ENCODE results near the gene GMDS. TPM values are rescaled to one million over a fixed set of nuclear protein-coding genes. Genes with fewer than 3 reads are reported as not detected.

The GMDS gene
- total and polyA plus RNA-seq, 2 of the 13 experiments (the other 11 are each of a cell fraction or from before 2014, with no cell fraction given): 64.4 to 112 TPM

DNA sequence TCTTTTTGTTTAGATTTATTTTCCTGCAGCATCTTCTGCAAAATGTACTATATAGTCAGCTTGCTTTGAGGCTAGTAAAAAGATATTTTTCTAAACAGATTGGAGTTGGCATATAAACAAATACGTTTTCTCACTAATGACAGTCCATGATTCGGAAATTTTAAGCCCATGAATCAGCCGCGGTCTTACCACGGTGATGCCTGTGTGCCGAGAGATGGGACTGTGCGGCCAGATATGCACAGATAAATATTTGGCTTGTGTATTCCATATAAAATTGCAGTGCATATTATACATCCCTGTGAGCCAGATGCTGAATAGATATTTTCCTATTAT lies 632.5 kb downstream of the GMDS start:
- no peaks in the 10 kb centered on the region for H3K79me2 ChIP-seq (ENCODE audit: insufficient read depth, low read length)
- peaks cover 4% of the 10 kb centered on the region; the same call in 1 of the 2 replicates for H4K20me1 ChIP-seq (ENCODE audit: insufficient read depth, low read length)
- ATAC-seq (no peak), FAIRE-seq (no peak), DNase-seq (ENCODE audit: low spot score) (no peak)
- POLR2A ChIA-PET: no interaction called here
- H3K9ac ChIP-seq (ENCODE audit: insufficient read depth, low read depth, low read length): no peak overlapping the region
- H3K9me3 ChIP-seq (ENCODE audit: low read length): no peaks in the 10 kb centered on the region
- TF ChIP-seq, protein P1, sequence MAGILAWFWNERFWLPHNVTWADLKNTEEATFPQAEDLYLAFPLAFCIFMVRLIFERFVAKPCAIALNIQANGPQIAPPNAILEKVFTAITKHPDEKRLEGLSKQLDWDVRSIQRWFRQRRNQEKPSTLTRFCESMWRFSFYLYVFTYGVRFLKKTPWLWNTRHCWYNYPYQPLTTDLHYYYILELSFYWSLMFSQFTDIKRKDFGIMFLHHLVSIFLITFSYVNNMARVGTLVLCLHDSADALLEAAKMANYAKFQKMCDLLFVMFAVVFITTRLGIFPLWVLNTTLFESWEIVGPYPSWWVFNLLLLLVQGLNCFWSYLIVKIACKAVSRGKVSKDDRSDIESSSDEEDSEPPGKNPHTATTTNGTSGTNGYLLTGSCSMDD (CRISPR knock-in tag; IDR thresholded peaks at IDR 0.05): no peak
- TF ChIP-seq ZNF20 (CRISPR knock-in tag; IDR thresholded peaks at IDR 0.05): no peak
- TF ChIP-seq, protein P2, sequence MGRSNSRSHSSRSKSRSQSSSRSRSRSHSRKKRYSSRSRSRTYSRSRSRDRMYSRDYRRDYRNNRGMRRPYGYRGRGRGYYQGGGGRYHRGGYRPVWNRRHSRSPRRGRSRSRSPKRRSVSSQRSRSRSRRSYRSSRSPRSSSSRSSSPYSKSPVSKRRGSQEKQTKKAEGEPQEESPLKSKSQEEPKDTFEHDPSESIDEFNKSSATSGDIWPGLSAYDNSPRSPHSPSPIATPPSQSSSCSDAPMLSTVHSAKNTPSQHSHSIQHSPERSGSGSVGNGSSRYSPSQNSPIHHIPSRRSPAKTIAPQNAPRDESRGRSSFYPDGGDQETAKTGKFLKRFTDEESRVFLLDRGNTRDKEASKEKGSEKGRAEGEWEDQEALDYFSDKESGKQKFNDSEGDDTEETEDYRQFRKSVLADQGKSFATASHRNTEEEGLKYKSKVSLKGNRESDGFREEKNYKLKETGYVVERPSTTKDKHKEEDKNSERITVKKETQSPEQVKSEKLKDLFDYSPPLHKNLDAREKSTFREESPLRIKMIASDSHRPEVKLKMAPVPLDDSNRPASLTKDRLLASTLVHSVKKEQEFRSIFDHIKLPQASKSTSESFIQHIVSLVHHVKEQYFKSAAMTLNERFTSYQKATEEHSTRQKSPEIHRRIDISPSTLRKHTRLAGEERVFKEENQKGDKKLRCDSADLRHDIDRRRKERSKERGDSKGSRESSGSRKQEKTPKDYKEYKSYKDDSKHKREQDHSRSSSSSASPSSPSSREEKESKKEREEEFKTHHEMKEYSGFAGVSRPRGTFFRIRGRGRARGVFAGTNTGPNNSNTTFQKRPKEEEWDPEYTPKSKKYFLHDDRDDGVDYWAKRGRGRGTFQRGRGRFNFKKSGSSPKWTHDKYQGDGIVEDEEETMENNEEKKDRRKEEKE (IDR thresholded peaks at IDR 0.05): no peak
- TF ChIP-seq POLR2G (IDR thresholded peaks at IDR 0.05; ENCODE audit: low read depth, low read length): no peak
- TF ChIP-seq ZNF878 (CRISPR knock-in tag; IDR thresholded peaks at IDR 0.05): no peak
- TF ChIP-seq HNF1A (IDR thresholded peaks at IDR 0.05; ENCODE audit: low read depth): no peak
- no peak for TF ChIP-seq HNF1A (CRISPR knock-in tag; IDR thresholded peaks at IDR 0.05; ENCODE audit: borderline replicate concordance)
- TF ChIP-seq FOSL1 (CRISPR knock-in tag; IDR thresholded peaks at IDR 0.05; ENCODE audit: borderline replicate concordance): no peak
- TF ChIP-seq EHMT2 (IDR thresholded peaks at IDR 0.05; ENCODE audit: borderline replicate concordance, low read depth, low read length): no peak
- no peak for TF ChIP-seq ZNF841 (CRISPR knock-in tag; IDR thresholded peaks at IDR 0.05; ENCODE audit: borderline replicate concordance)
- TF ChIP-seq ESRRA (CRISPR knock-in tag; IDR thresholded peaks at IDR 0.05; ENCODE audit: low read depth): no peak
- TF ChIP-seq NFKB2 (CRISPR knock-in tag; IDR thresholded peaks at IDR 0.05; ENCODE audit: borderline replicate concordance): no peak
- TF ChIP-seq ZNF558 (CRISPR knock-in tag; IDR thresholded peaks at IDR 0.05; ENCODE audit: borderline replicate concordance): no peak
- TF ChIP-seq NFYC (CRISPR knock-in tag; IDR thresholded peaks at IDR 0.05): no peak
- no peak for TF ChIP-seq FOXP1 (IDR thresholded peaks at IDR 0.05)
- no peak for TF ChIP-seq FOXP1 (CRISPR knock-in tag; IDR thresholded peaks at IDR 0.05)
- 89% methylated on average over 7 of the region's 7 CpGs for WGBS (ENCODE audit: low lambda C conversion rate)
- no peak overlapping the region for H2AFZ ChIP-seq (ENCODE audit: low read length)
- H3K27ac ChIP-seq (ENCODE audit: extremely low read length, insufficient read depth, low read length): no peak overlapping the region
- peaks cover 7 to 18% of the 10 kb centered on the region in 2 experiments; a peak in 4 of 5 replicates for H3K27me3 ChIP-seq (ENCODE audit: control insufficient read depth in 1 of 2, insufficient read depth in 2 of 2, low read length in 2 of 2)
- peaks cover 22% of the 10 kb centered on the region for H3K4me1 ChIP-seq (ENCODE audit: insufficient read depth, low read length)
- CTCF ChIA-PET (ENCODE audit: low intra/inter-chr PET ratio, low total read pairs): no interaction called here
- no peak overlapping the region for H3K4me2 ChIP-seq (ENCODE audit: low read depth, low read length)
- no TSS peak for BruUV-seq (replicated peaks)
- in situ Hi-C loops (cut with HindIII; ENCODE audit: extremely low pct_ligation_motif_present, low pct_unique_long_range_greater_than_20kb) (no loop called here), intact Hi-C loops (cut with micrococcal nuclease; ENCODE audit: unreplicated experiment) (no loop called here)
- no peaks in the 10 kb centered on the region for H3K36me3 ChIP-seq (replicated peaks in 1 of 2; ENCODE audit: control insufficient read depth in 1 of 2, insufficient read depth in 2 of 2, low read length in 2 of 2)
- H3K4me3 ChIP-seq (replicated peaks in 1 of 3; ENCODE audit: insufficient read depth in 1 of 3, low read depth in 2 of 3, low read length in 3 of 3): no peak overlapping the region
